SK-MEL-5 (cell line): Measurements from ENCODE around the gene DAPK2. TPM values are rescaled to one million over a fixed set of nuclear protein-coding genes. Genes with fewer than 3 reads are reported as not detected.
"Not testable (repeated sequence)": the region's sequence is repeated elsewhere in the genome, so short reads cannot be mapped to it uniquely, and the experiment has no call there.

Experiments
- DNase-seq: peaks from one replicate; pipeline ENCODE4 v3.0.0-alpha.2; 2016; ENCODE audit warnings: low read depth, low spot score
- in situ Hi-C: cut with HindIII; loops from 2 replicates; pipeline ENCODE4 v1.10.0; 2016; ENCODE audit warnings: low sequenced_read_pairs, high pct_unique_total_duplicates, low pct_unique_long_range_greater_than_20kb
- total RNA-seq: library from RNA; depleted of rRNA; stranded (reverse); fragments of >200 nt; shearing (Covaris generic); gene quantifications from 2 replicates; pipeline ENCODE4 v1.2.3, GENCODE V29; 2014

Gene DAPK2
- total RNA-seq, 1 experiment from 2014 or later, result 0.69 TPM

- in situ Hi-C loops, result no loop called here
- DNase-seq, result no peak
Observed at GRCh38 chr15:64066451-64066850, 20.2 kb upstream of the DAPK2 start.

GRCh38 chr15:64060716-64061115 is 14.4 kb upstream of the DAPK2 start:
- no peak for DNase-seq
- in situ Hi-C loops, result no loop called here

- DNase-seq, in situ Hi-C loops: not testable (repeated sequence)
Observed at GRCh38 chr15:64059104-64059503, 12.8 kb upstream of the DAPK2 start.

- in situ Hi-C loops, result no loop called here
- no peak for DNase-seq
Observed at GRCh38 chr15:64058279-64058678, 12.0 kb upstream of the DAPK2 start.

- DNase-seq, in situ Hi-C loops: not testable (repeated sequence)
Observed at GRCh38 chr15:64053674-64054073, 7.4 kb upstream of the DAPK2 start.

- no peak for DNase-seq
- in situ Hi-C loops, result no loop called here
Observed at GRCh38 chr15:64052925-64053491, 6.7 kb upstream of the DAPK2 start.

- in situ Hi-C loops, result no loop called here
- DNase-seq, result no peak
Observed at GRCh38 chr15:64051407-64052259, 5.3 kb upstream of the DAPK2 start.

- in situ Hi-C loops, result no loop called here
- DNase-seq, result no peak
Observed at GRCh38 chr15:64051093-64051402, 4.8 kb upstream of the DAPK2 start.

GRCh38 chr15:64050281-64051092 is 4.2 kb upstream of the DAPK2 start:
- no peak for DNase-seq
- in situ Hi-C loops, result no loop called here

GRCh38 chr15:64048781-64049460 is 2.6 kb upstream of the DAPK2 start:
- in situ Hi-C loops, result no loop called here
- DNase-seq, result no peak

GRCh38 chr15:64045774-64046420 is 388 bp downstream of the DAPK2 start:
- in situ Hi-C loops, result no loop called here
- no peak for DNase-seq

- in situ Hi-C loops, result no loop called here
- no peak for DNase-seq
Observed at GRCh38 chr15:64045101-64045435, 1.2 kb downstream of the DAPK2 start.

GRCh38 chr15:64044300-64045100 is 1.8 kb downstream of the DAPK2 start:
- in situ Hi-C loops, result no loop called here
- no peak for DNase-seq

- in situ Hi-C loops, result no loop called here
- DNase-seq, result no peak
Observed at GRCh38 chr15:64038878-64039610, 7.2 kb downstream of the DAPK2 start.

- DNase-seq, result no peak
- in situ Hi-C loops, result no loop called here
Observed at GRCh38 chr15:64037966-64038365, 8.3 kb downstream of the DAPK2 start.

- in situ Hi-C loops, result no loop called here
- no peak for DNase-seq
Observed at GRCh38 chr15:64037116-64037515, 9.2 kb downstream of the DAPK2 start.
